HG03521 (cell line): ENCODE results near the gene SPESP1.

Experiments used
- ATAC-seq: cut with Tn5 transposase; IDR thresholded peaks from one replicate; pipeline ENCODE4 v1.9.1; 2021; ENCODE audit warnings: mild to moderate bottlenecking, moderate library complexity; ENCODE audit not compliant: unreplicated experiment

Gene SPESP1

GRCh38 chr15:68990231-68990991 lies 60.1 kb downstream of the SPESP1 start:
- ATAC-seq: no peak

DNA sequence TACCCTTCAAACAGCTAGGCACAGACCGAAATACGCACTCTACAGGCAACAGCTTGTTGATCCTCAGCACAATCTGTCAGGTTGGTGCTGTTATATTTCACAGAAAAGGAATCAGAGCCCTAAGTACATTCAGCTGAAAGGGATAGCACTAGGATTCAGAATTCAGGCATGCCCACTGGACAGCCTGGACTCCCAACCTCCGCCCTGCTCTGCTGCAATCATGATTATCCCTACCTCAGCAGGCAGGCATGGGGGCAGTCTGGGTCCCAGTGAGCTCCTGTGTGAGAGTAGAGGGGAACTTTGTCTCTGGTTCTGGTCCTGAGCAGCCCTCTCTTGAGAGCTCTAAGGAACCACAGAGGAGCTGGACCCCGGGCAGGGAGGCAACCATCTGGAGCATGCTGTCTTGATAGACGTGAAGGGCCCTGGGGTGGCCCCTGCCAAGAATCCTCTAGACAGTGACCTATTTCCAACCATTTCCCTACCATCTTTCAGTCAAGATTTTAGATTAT lies 60.7 kb downstream of the SPESP1 start:
- no peak for ATAC-seq

GRCh38 chr15:68991723-68992122 lies 61.4 kb downstream of the SPESP1 start:
- ATAC-seq: no peak

DNA sequence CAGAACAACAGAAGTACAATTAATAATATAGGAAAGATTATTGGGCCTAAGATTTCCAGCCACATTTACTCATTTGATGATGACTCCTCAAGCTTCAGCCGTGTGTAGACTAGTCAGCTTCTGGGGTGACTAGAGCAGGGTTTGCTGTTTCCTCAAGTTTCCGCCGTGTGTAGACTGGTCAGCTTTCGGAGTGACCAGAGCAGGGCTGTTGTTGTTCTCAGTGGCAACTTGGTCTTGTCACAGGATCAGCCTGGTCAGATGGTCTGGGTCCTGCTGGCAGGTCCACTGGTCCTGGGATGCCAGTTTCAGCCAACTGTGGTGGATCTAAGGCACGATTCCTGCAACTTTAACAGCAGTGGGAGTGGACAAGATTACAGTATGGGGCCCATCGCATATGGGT lies 62.4 kb downstream of the SPESP1 start:
- no peak for ATAC-seq

DNA sequence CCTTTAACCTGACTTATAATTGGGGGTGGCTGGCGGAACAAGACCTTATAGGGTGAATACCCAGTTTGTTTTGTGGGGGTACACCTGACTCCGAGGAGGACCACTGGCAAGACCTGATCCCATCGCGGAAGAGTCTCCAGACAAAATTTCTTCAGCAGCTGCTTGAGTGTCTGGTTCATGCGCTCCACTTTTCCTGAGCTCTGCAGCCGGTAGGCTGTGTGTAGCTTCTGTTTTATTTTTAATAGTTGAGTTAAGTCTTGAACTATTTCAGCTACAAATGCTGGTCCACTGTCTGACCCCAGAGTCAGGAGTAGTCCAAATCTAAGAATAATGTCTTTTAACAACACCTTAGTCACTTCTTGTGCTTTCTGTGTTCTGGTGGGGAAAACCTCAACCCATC lies 63.0 kb downstream of the SPESP1 start:
- no peak for ATAC-seq

DNA sequence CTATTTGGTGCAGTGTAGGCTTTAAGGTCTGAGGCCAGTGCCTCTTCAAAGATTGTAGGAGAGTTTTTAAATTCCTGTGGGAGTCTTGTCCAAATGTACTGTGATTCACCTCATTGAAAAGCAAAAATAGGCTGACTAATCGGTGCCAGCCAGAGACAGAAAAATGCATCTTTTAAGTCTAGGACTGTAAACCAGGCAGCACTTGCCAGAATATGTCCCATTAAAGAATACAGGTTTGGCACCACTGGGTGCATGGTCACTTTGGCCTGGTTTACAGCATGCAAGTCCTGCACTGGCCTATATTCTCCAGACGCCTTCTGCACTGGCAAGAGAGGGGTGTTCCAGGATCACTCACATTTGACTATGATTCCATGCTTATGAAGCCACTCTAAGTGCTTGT lies 63.8 kb downstream of the SPESP1 start:
- no peak for ATAC-seq

DNA sequence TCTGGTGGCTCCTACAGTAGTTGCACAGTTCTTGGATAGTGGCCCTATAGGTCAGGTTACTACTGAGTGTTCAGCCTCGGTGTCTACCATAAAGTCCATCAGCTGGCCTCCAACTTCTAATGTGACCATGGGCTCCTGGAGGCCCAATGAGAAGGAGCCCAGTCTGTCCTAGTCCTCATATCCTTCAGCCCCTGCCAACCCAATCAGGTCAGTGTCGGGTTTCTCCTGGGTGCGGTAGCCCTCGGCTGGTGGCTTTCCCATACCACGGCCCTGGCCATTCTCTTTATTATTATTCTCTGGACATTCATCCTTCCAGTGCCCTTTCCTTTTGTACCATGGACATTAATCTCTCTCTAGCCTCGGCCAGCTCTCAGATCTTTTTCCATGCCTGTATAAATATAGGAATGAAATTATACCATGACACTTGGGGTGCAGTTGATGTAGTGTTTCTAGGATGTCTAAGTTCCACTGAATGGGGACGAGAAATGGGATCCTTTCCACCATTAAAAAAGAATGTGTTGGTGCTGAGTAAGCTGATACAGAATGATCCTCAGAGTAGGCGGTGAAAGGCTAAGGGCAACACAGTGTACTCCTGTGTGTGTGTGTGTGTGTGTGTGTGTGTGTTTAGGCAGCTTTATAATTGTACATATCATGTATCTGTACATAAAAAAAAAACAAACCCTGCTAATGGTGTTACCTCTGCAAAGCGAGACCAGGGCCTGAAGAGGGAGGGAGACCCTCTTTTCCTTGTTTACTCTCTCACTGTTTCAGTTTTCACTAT lies 64.8 kb downstream of the SPESP1 start:
- ATAC-seq: no peak
